HG03432 (cell line): Measurements from ENCODE around the gene PLPP3.

Experiments
- ATAC-seq: cut with Tn5 transposase; IDR thresholded peaks from one replicate; pipeline ENCODE4 v1.9.1; 2021; ENCODE audit warnings: mild to moderate bottlenecking, moderate library complexity; ENCODE audit not compliant: unreplicated experiment

The PLPP3 gene

GRCh38 chr1:56464294-56464693 lies 115.1 kb downstream of the PLPP3 start:
- ATAC-seq: no peak

GRCh38 chr1:56463376-56463775 lies 116.0 kb downstream of the PLPP3 start:
- ATAC-seq: no peak

GRCh38 chr1:56462209-56462608 lies 117.2 kb downstream of the PLPP3 start:
- ATAC-seq: no peak

- no peak for ATAC-seq
These were observed 117.9 kb downstream of the PLPP3 start for GRCh38 chr1:56461158-56462127.

- ATAC-seq: no peak
These were observed 120.1 kb downstream of the PLPP3 start for GRCh38 chr1:56459260-56459659.

GRCh38 chr1:56457756-56458375 lies 121.5 kb downstream of the PLPP3 start:
- ATAC-seq: no peak

GRCh38 chr1:56456435-56457101 lies 122.8 kb downstream of the PLPP3 start:
- ATAC-seq: no peak

- ATAC-seq: no peak
These were observed 125.8 kb downstream of the PLPP3 start for GRCh38 chr1:56453417-56454078.

GRCh38 chr1:56453016-56453415 lies 126.3 kb downstream of the PLPP3 start:
- no peak for ATAC-seq

GRCh38 chr1:56452027-56453011 lies 127.0 kb downstream of the PLPP3 start:
- no peak for ATAC-seq

GRCh38 chr1:56451491-56451890 lies 127.9 kb downstream of the PLPP3 start:
- ATAC-seq: no peak

- ATAC-seq: no peak
These were observed 129.2 kb downstream of the PLPP3 start for GRCh38 chr1:56450004-56450666.

- ATAC-seq: no peak
These were observed 130.6 kb downstream of the PLPP3 start for GRCh38 chr1:56448529-56449300.

- ATAC-seq: no peak
These were observed 131.5 kb downstream of the PLPP3 start for GRCh38 chr1:56447823-56448222.

- no peak for ATAC-seq
These were observed 132.7 kb downstream of the PLPP3 start for GRCh38 chr1:56446531-56447098.

GRCh38 chr1:56444960-56445646 lies 134.3 kb downstream of the PLPP3 start:
- no peak for ATAC-seq
